GM19467 (cell line): ENCODE measurements around the gene CIB4.
"Not testable (repeated sequence)": the region's sequence is repeated elsewhere in the genome, so short reads cannot be mapped to it uniquely, and the experiment has no call there.

Experiments used
- ATAC-seq: cut with Tn5 transposase; IDR thresholded peaks from one replicate; pipeline ENCODE4 v1.9.1; 2021; ENCODE audit warnings: mild to moderate bottlenecking, moderate library complexity; ENCODE audit not compliant: unreplicated experiment

The CIB4 gene

DNA sequence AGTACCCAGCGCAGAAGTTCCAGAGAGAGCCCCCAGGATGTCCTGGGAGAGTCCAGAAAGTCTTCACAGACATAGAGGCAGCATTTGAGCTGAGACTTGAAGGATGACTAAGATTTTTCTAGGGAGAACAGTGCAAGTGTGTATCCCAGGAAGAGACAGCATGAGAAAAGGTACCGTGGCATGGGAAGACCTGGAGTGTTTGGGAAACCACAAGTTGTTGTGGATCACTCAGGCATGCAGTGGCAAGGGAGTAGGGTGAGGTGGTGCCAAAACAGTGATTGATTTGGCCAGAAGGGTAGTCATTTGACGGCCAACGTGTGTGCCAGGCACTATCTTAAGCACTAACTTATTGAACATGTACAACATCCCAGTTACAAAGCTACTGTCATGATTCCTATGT is 26.9 kb upstream of the CIB4 start:
- no peak for ATAC-seq

DNA sequence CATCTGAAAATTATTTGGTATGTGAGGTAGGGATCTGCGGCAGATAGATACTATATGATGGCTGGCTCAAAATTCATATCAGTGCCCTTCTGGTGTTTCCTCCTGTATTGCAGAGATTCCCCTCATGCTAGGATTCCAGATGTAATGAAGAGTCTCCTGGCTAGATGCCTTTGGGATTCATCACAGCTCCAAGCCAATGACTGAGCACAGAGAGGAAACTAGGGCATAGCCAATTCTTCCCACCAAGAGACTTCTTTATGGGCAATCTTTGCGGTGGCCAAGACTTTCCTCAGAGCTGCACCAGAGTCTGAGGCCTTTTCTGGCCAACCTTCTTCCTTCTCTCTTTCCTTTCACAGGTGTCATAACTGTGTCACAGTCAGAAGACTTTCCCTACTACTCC is 25.5 kb upstream of the CIB4 start:
- no peak for ATAC-seq

DNA sequence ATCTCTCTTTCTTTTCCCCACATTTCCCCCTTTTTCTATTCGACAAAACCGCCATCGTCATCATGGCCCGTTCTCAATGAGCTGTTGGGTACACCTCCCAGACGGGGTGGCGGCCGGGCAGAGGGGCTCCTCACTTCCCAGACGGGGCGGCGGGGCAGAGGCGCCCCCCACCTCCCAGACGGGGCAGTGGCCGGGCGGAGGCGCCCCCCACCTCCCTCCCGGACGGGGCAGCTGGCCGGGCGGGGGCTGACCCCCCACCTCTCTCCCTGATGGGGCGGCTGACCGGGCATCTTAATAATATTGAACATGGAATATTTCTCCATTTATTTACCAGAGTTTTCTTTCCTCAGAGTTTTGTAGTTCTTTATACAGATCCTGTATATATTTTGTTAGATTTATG is 24.1 kb upstream of the CIB4 start:
- not testable (repeated sequence) for ATAC-seq

DNA sequence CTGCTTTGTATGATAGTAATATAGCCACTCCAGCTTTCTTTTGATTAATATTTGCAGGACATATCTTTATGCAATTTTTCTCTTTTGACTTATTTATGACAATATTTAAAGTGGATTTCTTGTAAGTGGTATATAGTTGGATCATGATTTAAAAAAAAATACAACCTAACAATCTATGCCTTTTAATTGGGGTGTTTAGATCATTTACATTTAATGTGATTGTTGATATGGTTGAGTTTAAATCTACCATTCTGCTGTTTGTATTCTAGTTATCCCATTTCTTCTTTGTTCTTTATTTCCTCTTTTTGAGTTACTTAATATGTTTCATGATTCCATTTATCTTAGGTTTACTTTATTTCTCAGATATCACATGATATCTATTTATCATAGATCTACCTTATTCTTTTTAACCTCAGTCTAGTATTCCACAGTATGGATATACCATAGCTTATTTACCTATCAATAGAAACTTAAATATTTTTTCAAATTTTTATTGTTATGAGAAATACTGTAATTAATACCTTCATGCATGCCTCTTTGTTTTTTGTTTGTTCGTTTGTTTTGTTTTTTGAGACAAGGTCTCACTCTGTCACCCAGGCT is 19.3 kb upstream of the CIB4 start:
- ATAC-seq, result no peak

DNA sequence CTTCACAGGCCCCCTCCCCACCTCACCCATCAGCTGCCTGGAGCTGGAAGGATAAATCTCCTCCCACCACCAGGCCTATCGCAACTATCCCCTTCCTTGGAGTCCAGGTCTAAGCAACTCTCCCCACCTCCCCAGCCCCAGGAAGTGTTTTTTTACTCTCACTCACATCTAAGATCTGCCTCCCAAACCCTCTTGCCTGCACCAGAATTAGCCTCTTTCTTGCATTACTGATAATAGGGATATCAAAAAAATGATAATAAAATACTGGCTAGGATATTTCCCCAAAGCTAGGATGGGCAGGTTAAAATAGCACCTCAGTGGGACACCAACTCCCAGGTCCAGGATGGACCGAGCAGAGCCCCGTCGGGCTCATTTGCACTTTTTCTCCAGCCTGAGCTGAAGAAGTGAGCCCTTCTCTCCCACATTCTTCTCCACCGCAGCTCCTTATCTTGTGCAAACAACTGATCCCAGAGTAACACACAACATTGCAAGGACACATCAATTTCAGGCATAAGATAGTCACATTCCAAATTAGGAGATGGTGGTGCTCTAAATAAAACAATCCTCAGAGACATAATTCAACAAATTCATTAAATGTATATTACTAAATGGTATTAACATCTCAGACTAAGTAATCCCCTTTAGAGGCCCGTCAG is 17.7 kb upstream of the CIB4 start:
- no peak for ATAC-seq

DNA sequence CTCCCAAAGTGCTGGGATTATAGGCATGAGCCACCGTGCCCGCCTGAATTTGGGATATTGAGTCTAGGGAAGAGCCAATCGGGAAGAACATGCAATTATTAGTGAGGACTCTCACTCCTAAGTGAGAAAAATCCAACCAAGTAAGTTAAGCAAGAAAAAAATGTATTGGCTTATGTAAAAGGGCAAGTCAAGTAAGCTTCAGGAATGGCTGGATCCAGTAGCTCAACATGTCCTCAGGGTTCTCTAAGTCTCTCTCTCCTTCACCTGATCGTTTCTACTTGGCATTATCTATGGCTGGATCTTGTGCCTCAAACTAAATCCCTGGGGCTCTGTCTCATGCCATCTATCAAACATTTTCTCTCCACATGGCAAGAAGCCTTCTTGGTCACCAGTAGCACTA is 16.1 kb upstream of the CIB4 start:
- ATAC-seq, result no peak

DNA sequence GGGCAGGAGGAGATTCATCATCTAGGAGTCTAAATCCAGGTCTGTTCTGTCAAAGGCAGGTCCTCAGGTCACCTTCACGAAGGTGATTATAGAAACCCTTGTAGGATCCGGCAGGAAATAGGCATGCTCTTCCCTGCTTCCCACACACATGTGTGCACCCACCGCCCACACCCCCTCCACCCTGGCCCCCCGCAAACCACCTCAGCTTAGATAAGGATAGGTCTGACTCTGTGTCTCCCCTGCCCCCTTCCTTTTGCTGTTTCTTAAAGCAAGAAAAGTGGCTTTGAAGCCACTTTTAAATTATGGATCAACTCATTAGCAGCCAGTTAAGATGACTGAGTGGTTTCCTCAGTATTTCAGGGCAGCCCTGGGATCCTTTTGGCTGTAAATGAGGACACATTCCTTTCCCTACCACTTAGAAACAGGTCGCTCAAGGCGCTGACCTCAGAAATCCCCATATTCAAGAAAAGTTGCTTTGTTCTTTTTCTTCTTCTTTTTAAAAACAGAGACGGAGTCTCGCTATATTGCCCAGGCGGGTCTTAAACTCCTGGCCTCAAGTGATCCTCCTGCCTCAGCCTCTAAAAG is 14.5 kb upstream of the CIB4 start:
- ATAC-seq, result no peak

DNA sequence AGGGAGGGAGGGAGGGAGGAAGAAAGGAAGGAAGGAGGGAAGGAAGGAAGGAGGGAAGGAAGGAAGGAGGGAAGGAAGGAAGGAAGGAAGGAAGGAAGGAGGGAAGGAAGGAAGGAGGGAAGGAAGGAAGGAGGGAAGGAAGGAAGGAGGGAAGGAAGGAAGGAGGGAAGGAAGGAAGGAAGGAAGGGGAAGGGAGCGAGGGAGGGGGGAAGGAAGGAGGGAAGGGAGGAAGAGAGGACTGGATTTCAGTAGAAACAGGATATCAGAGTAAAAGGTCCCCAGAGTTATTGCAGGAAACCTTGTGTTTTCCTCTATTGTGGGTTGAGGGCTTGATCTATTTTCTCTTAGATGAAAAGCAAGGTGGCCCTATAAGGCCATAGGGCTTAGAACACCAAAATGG is 14.0 kb upstream of the CIB4 start:
- not testable (repeated sequence) for ATAC-seq

DNA sequence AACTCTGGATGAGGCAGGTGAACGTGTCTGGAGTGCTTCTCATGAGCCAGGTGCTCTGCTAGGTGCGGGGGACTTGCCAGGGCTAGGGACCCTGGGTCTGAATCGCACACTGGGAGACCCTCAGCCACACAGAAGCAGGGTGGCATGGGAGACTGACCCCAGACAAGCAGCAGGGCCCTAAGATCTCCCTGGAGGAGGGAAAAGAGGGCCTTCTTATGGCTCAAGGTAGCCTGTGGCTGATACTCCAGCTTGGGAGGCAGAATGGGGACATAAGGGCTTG is 12.8 kb upstream of the CIB4 start:
- no peak for ATAC-seq

DNA sequence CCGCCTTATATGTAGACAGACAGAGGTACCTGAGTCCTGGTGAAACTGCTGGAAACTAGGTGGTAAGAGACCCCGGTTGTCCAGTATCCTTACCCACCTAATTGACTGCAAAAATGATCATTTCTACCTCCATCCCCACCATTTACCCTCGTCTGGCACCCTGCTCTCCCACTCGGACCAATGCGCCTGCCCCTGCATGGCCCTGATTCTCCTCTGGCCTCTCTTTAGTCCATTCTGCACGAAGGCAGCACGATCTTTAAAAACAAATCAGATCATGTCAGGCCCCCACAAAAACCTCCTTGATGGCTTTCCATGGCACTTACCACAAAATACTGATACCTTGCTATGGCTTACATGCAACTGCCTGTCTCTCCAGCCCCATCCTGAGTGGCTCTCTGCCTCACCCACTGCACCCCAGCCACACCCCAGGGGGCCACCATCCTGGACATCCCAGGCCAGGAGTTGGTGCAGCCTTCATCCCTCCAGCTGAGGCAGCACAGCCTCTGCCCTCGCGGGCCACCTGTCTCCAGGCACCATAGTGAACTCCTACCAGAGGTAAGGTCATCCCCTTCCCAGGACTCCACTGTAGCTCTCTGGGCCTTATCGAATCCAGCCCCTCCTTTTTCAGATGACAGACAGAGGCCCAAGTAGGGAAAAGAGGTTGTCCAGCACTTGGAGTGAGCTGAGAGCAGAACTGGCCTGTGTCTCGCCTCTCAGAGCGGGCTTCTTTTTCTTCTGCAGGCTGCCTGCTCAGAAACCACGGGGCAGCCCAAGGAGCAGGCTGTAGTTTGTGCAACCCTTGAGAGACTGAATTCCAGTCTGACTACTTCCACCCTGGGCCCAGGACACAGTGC is 12.3 kb upstream of the CIB4 start:
- no peak for ATAC-seq

DNA sequence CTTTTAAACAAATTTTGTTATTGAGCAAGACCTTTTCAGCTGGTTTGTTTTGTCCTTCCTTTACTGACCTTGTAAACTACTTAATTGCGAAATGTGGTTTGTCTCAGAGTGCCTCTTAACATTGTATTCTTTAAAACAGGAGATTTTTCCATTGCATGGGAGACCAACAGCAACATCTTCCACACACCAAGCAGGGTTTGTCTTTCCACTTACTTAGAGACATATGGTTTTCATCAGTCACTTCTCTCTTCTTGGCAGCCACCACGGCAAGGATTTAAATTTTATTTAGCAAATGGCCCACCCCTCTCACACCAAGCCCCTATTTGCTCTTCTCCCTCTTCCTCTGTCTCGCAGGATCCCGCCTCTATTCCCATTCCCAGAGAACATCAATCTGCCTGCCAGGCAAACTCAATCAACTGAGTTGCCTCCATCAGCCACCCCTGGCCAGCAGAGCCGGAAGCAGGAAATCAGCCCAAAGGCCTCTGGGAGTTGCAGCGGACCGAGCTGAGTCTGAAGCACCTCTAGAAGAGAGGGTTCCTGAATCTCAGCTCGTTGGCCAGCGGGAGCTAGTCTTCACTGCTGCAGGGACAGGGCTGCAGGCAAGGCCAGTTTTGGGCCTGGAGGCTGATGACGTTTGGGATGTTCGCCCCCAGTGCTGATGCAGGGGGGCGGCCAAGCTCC is 11.3 kb upstream of the CIB4 start:
- ATAC-seq, result no peak

DNA sequence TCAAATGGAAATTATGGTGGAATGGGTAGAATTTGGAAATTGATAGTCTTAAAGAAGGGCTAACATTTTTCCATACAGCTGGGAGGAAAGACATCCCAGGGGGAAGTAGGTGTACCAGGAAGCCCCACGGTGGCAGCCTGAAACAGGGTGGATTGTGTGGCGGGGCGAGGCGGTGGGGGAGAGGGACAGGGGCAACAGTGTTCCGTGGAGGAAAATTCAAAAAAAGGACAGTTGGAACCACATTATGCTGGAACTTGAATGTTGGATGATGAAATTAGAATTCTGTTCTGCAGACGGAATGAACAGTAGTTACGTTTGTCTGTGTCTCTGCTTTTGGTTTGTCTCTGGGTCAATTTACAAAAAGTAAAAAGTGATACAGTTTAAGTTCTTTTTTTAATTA is 10.6 kb upstream of the CIB4 start:
- no peak for ATAC-seq

DNA sequence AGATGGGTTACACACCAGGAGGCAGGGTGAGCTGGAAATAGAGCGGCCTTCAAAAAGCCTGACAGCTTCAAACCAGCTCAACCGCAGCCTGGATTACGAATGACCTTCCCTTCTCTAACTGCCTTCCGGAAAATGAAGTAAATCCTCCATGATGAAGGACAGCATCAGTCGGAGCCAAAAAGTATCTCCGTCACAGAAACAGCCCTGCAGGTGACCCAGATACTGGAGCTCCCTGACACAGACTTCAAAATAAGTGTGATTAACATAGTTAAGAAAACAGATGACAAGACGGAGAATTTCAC is 10.3 kb upstream of the CIB4 start:
- ATAC-seq, result no peak

DNA sequence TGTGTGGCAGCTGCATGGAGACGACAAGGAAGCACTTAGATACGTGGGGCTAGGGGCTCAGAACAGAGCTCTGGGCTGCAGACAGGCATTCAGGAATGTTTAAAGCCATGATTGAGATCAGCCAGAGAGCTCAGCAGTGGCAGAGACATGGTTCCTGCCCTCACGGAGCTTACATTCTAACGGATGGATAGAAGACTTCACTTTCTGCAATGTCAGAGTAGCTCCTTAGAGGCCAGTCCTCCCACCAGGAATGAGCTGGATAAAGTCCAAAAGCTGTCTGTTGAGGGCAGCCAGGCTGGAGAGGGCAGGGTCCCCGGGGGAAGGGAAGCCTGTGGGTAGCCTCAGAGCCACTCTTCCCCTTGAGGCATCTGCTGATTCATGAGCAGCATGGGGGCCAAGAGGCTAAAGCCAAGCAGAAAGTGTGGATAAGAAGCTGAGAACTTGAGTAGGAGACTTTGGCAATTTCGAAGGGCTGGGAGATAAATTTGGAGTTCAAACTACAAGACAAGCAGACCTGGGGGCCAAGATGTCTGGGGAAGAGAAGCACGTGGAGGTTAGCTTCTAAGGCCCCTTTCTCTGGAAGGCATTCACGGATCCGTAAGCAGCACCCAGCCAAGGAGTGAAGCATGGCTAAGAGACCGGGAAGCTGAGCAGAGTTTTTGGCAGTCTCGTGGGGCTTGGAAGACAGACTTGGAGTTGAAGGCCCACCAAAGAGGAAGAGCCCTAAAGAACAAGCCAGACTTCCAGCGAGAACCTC is 9.7 kb upstream of the CIB4 start:
- no peak for ATAC-seq

DNA sequence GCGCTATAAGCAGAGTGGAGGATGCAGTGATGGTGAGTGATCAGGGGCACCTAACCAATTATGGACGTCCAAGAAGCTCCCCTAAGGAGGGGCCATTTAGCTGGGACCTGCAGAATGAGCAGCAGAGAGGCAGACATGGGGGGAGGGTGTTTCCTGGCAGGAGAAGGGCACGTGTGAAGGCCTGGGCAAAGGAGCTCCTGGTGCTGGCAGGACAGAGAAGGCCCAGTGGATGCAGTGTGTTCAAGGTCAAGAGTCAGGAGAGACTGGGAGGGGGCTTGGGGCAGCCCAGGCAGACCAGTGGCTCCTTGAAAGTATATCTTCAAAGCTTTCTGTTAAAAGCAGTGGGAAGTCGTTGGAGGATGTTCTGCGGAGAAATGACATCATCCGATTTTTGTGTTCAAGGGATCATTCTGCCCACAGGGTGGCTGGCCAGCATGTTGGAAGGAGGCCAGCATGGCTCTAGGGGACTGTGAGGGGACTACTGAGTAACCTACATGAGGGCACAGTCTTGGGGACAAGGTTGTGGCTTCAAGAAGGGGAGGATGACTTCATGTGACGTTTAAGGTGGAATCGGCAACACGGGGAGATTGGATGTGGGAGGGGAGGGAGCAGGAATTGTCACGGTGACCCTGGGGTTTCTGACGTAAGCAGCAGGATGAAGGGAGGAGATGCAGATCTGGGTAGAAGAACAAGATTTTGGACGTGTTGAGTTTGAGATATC is 9.0 kb upstream of the CIB4 start:
- no peak for ATAC-seq

DNA sequence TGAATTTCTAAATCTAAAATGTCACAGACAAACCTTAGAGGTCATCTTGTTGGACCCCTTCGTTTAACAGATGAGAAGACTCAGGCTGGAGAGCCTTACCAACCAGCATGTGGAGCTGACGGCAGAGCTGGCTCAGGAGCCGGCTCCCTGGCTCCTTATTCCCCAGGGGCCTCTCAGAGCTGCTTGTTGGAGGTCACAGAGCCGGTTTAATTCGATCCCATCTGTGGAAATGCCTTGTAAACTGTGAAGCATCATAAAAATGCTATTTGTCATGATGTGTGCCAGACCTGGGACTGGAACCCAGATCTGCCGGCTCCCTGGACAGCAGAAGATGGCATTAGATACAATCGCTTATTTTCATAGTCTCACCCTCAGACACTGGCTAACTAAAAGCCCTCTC is 8.2 kb upstream of the CIB4 start:
- no peak for ATAC-seq

DNA sequence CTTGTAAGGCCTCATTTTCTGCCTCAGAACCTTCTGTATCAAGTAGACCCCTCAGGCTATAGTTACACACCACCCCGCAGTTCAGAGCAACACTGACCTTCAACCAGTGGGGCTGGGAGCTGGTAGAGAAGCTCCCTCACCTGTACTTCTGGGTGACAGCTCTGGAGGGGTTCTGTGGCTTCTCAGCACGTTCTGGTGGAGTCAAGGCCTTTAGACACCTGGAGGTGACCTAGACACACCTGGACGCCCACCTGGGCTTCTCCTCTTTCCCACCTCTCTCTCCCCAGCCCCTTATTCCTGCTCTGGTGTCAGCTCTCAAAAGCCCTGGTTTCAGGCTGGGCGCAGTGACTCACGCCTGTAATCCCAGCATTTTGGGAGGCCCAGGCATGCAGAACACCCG is 7.3 kb upstream of the CIB4 start:
- ATAC-seq, result no peak

DNA sequence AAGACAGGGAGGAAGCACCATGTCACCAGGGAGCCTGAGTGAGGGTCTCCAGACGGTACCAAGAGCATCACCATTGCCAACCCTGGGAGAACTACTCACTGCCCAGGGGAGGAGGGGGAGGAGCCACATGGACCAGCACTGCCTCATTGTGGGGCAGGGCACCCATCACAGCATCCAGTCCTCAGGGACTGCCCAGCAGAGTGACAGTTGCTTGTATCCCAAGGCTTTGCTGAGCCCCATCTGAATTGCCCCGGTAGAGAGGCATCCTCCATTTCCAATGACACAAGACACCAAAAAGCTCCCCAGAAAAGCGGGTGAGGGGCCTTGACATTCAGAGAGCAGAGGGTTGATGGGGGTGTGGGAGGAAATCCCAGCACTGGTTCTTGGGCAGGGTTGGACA is 6.8 kb upstream of the CIB4 start:
- no peak for ATAC-seq

DNA sequence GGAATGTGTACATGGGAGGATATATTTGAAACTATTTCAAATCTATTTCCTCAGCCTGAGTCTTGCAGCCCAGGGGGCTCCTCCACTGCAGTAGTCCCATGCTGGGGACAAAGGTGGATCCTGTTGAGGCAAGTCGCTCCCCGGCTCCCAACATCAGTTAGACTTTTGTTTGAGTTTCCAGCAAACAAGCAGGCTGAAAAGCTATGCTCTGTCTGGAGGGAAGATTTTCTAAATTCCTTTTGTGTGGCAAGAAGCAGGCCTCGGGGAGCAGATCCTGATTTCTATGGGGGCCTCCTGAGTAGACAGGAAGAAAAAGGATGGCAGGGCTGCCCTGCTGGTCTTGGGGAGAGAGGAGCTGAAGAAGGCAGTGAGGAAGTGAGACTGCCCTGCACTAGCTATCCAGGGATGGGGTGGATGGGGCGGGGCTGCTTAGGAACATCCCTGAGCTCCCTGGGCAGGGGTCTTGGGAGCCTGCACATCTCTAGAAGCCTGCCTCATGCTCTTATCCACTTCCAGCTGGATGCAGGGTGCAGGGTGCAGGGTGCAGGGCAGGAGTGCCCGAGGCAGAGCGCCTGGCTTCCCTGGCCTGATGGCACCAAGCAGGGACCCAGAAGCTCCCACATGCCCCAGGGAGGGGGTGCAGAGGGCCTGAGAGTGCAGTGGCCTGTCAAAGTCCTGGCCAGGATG is 6.0 kb upstream of the CIB4 start:
- no peak for ATAC-seq

DNA sequence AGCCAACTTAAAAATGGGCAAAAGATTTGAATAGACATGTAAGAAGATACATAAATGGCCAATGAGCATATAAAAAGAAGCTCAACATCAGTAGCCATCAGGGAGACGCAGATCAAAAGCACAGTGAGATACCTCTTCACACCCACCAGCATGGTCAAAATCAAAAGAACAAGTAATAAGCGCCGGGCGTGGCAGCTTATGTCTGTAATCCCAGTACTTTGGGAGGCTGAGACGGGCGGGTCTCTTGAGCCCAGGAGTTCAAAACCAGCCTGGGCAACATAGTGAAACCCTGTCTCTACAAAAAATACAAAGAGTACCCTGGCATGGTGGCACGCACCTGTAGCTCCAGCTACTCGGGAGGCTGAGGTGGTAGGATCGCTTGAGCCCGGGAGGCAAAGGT is 4.6 kb upstream of the CIB4 start:
- ATAC-seq, result no peak
